PC-3 (cell line): Measurements from ENCODE around the gene ARNT2. TPM values are rescaled to one million over a fixed set of nuclear protein-coding genes. Genes with fewer than 3 reads are reported as not detected.

ENCODE experiments used
- ATAC-seq: fragments of 200-7000 bp; cut with Tn5 transposase; 2 replicates; pipeline ENCODE4 v1.9.1; 2020; ENCODE audit warnings: mild to moderate bottlenecking, moderate library complexity
- BruUV-seq: library from RNA; stranded (reverse); fragments of 400-500 nt; replicated peaks from 2 replicates; lab custom pipeline; 2021; lab: Mats Ljungman, UMichigan
- CTCF ChIA-PET: fragments of 300-600 bp; sonication (Branson Sonifier 250); formaldehyde crosslinking; loops from one replicate; lab custom pipeline; 2022; ENCODE audit warnings: antibody characterized with exemption; lab: Charles Lee
- POLR2A ChIA-PET: fragments of 300-600 bp; sonication (Branson Sonifier 250); formaldehyde crosslinking; loops from one replicate; lab custom pipeline; 2022; ENCODE audit warnings: antibody characterized with exemption; ENCODE audit not compliant: unreplicated experiment; lab: Charles Lee
- DNase-seq: peaks from one replicate; pipeline ENCODE4 v3.0.0-alpha.2; 2015
- H2AFZ ChIP-seq: fragments of 300-600 bp; sonication (generic); 2 replicates; pipeline ENCODE4 v1.6.0; 2016; ENCODE audit warnings: antibody characterized with exemption, low read length
- H3F3A ChIP-seq: fragments of 300-600 bp; sonication (generic); one replicate; pipeline ENCODE4 v1.6.0; 2017; ENCODE audit warnings: antibody characterized with exemption, low read length, control low read depth, mild to moderate bottlenecking; ENCODE audit not compliant: unreplicated experiment
- H3K27ac ChIP-seq: fragments of 300-600 bp; sonication (generic); 2 replicates; pipeline ENCODE4 v1.5.1; 2016; ENCODE audit warnings: mild to moderate bottlenecking, low read length
- H3K27me3 ChIP-seq: fragments of 300-600 bp; sonication (generic); 2 replicates; pipeline ENCODE4 v1.6.1; 2016; ENCODE audit warnings: low read length, mixed read lengths
- H3K36me3 ChIP-seq: fragments of 300-600 bp; sonication (generic); 2 replicates; pipeline ENCODE4 v1.6.1; 2016; ENCODE audit warnings: low read depth, mixed run types, low read length, mixed read lengths
- H3K4me1 ChIP-seq: fragments of 300-600 bp; sonication (generic); 2 replicates; pipeline ENCODE4 v1.5.1; 2016; ENCODE audit warnings: low read length; ENCODE audit not compliant: insufficient read depth
- H3K4me2 ChIP-seq: fragments of 300-600 bp; sonication (generic); 2 replicates; pipeline ENCODE4 v1.6.0; 2016; ENCODE audit warnings: low read length
- H3K4me3 ChIP-seq: fragments of 300-600 bp; sonication (generic); 2 replicates; pipeline ENCODE4 v1.5.1; 2016; ENCODE audit warnings: mild to moderate bottlenecking, low read length, mixed read lengths
- H3K79me2 ChIP-seq: fragments of 300-600 bp; sonication (generic); 2 replicates; pipeline ENCODE4 v1.6.1; 2017; ENCODE audit warnings: low read length, mixed read lengths
- H3K9ac ChIP-seq: fragments of 300-600 bp; sonication (generic); 2 replicates; pipeline ENCODE4 v1.6.0; 2016; ENCODE audit warnings: mild to moderate bottlenecking, low read length
- H3K9me2 ChIP-seq: fragments of 300-600 bp; sonication (generic); replicated peaks from 2 replicates; pipeline ENCODE4 v1.6.1; 2016; ENCODE audit warnings: mixed run types, low read length, mixed read lengths
- H3K9me3 ChIP-seq: fragments of 300-600 bp; sonication (generic); 2 replicates; pipeline ENCODE4 v1.6.1; 2016; ENCODE audit warnings: low read length, mixed read lengths
- H4K20me1 ChIP-seq: fragments of 300-600 bp; sonication (generic); 2 replicates; pipeline ENCODE4 v1.6.1; 2016; ENCODE audit warnings: low read length, mixed read lengths
- CTCF ChIP-seq: fragments of 300-600 bp; sonication (generic); conservative IDR thresholded peaks from 2 replicates; pipeline ENCODE4 v1.5.1; 2017; ENCODE audit warnings: antibody characterized with exemption, low read depth, mild to moderate bottlenecking, low read length
- EZH2 ChIP-seq: fragments of 300-600 bp; sonication (generic); IDR thresholded peaks from one replicate; pipeline ENCODE4 v1.6.1; 2017; ENCODE audit warnings: antibody characterized with exemption, mild to moderate bottlenecking, low read length; ENCODE audit not compliant: unreplicated experiment
- EZH2phosphoT487 ChIP-seq: fragments of 300-600 bp; sonication (generic); IDR thresholded peaks from 2 replicates; pipeline ENCODE4 v1.6.1; 2018; ENCODE audit warnings: mild to moderate bottlenecking, antibody characterized with exemption, low read length, borderline replicate concordance
- intact Hi-C: fragments of 100-400 bp; cut with micrococcal nuclease; formaldehyde crosslinking; loops from 2 replicates; pipeline ENCODE4 v1.9.0; 2023
- total RNA-seq: library from RNA; depleted of rRNA; stranded (reverse); fragments of >200 nt; gene quantifications from 2 replicates; pipeline ENCODE4 v1.2.3, GENCODE V29; 2014

ARNT2 gene
- total RNA-seq, 1 experiment from 2014 or later, result 0.11 TPM

DNA sequence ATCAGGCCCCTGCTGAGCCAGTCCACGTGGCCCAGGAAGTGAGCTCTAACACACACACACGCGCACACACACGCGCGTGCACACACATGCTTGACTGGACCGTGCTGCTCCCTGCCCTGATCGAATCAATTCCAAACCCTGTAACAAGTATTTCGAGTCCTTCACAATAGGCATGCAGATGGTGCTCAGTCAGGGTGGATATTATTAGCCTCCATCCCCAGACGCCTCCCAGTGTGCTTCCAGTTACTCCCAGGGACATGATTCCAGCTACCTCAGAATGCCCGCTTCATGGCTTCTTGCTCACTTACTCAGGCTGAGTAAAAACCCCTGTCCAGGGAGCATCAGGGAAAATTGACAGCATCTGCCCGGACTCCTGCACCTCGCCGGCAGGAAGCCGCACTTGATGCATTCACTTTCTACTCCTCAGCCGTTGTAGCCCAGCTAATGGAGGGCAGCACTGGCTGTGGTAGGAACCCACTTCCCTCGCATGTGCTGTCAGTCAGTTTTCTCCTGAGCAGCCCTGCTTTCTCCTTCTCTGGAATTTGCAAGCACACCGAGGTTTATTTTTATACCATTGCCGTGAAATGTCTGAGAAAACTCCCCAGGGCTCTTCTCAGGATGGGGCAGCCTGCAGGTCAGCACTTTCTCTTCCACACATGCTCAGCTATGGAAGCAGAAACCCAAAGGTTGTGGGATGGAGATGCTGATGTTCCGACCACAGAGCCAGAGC is 164.9 kb downstream of the ARNT2 start:
- H3K4me3 ChIP-seq, result no peak overlapping the region
- no peaks in the 10 kb centered on the region for H3K36me3 ChIP-seq
- ATAC-seq (no peak), DNase-seq (no peak)
- H3K9me3 ChIP-seq, result no peaks in the 10 kb centered on the region
- ChIA-PET CTCF (interaction anchor here (3.1 kb wide), 1 partner anchor 209 kb away, joined by 44 read pairs; the partner anchor contains the start of gene CEMIP), POLR2A (no interaction called here)
- H3K4me1 ChIP-seq, result peaks cover 7% of the 10 kb centered on the region
- H2AFZ ChIP-seq, result no peak overlapping the region
- intact Hi-C loops, result loop anchor here (5.0 kb wide), 2 partner anchors 112 to 403 kb away; no protein-coding TSS in a partner anchor
- no peak overlapping the region for H3K9ac ChIP-seq
- no peaks in the 10 kb centered on the region for H3F3A ChIP-seq
- no peaks in the 10 kb centered on the region for H3K79me2 ChIP-seq
- H4K20me1 ChIP-seq, result no peaks in the 10 kb centered on the region
- H3K27me3 ChIP-seq, result no peaks in the 10 kb centered on the region
- no peak for TF ChIP-seq CTCF
- no peaks in the 10 kb centered on the region for H3K9me2 ChIP-seq
- BruUV-seq, result no TSS peak
- no peak overlapping the region for H3K27ac ChIP-seq
- H3K4me2 ChIP-seq, result no peak overlapping the region

- ChIA-PET POLR2A (no interaction called here), CTCF (no interaction called here)
- BruUV-seq, result no TSS peak
- Histone ChIP-seq H2AFZ (no peak overlapping the region), H3K4me2 (no peak overlapping the region), H3K4me3 (no peak overlapping the region), H3K9me3 (no peaks in the 10 kb centered on the region), H3K4me1 (peaks cover 7% of the 10 kb centered on the region), H3K9me2 (no peaks in the 10 kb centered on the region), H3K27ac (no peak overlapping the region), H3K27me3 (no peaks in the 10 kb centered on the region), H3K36me3 (no peaks in the 10 kb centered on the region), H3K79me2 (no peaks in the 10 kb centered on the region), H4K20me1 (no peaks in the 10 kb centered on the region), H3K9ac (no peak overlapping the region), H3F3A (no peaks in the 10 kb centered on the region)
- ATAC-seq (no peak), DNase-seq (no peak)
- intact Hi-C loops, result loop anchor here (5.0 kb wide), 2 partner anchors 112 to 403 kb away; no protein-coding TSS in a partner anchor
- TF ChIP-seq EZH2 (no peak), CTCF (no peak), EZH2phosphoT487 (no peak)
Measured at GRCh38 chr15:80569656-80570055, 165.5 kb downstream of the ARNT2 start.

DNA sequence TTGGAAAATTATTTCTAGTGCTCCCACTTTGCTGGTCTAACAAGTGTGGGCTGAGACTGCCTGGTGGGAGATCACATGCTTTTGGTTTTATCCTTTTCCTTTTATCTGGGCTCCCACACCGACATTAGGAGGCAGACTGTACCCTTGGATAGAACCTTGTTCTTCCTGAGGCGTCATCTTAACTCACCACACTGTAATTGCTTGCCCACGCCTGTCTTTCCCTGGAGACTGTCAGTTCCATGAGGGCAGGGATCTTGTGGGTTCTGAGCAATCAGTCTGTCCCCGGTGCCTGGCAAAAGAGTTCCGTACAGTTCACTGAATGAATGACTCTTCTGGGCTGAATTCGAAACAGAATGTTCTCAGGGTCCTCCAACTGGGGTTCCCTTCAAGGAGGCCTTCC is 166.4 kb downstream of the ARNT2 start:
- H3K27me3 ChIP-seq, result no peaks in the 10 kb centered on the region

More for the DNA sequence above, 166.4 kb downstream of the ARNT2 start:
- ChIA-PET CTCF (no interaction called here), POLR2A (no interaction called here)
- no peak overlapping the region for H3K27ac ChIP-seq
- no peaks in the 10 kb centered on the region for H3K36me3 ChIP-seq
- H3K9me3 ChIP-seq, result no peaks in the 10 kb centered on the region
- H3K79me2 ChIP-seq, result no peaks in the 10 kb centered on the region
- no peak overlapping the region for H3K4me2 ChIP-seq
- TF ChIP-seq CTCF, result no peak
- no peak overlapping the region for H2AFZ ChIP-seq
- H3K9ac ChIP-seq, result no peak overlapping the region
- H4K20me1 ChIP-seq, result no peaks in the 10 kb centered on the region
- no TSS peak for BruUV-seq
- intact Hi-C loops, result no loop called here
- DNase-seq (no peak), ATAC-seq (no peak)
- H3K9me2 ChIP-seq, result no peaks in the 10 kb centered on the region
- peaks cover 7% of the 10 kb centered on the region for H3K4me1 ChIP-seq
- H3K4me3 ChIP-seq, result no peak overlapping the region
- no peaks in the 10 kb centered on the region for H3F3A ChIP-seq
